ENCODE results near the gene GALNT14.

DNA sequence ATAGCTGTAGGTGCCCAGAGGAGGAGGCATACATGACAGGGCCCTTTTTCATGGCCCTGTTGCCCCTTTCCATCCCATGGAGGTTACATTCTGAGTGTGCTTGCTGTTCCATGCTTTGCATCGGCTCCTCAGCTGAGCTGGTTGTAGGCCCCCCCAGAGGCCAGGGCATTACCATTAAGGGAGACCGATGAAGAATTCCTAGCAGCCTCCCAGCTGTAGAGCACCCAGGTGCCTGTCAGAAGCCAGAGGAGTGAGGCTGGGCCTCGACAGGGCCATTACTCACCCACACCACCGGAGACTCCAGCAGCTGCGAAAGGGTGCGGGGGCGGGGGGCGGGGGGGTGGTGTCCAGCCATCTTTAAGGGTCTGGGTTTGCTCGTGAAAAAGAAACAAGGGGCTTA, 72.2 kb downstream of the GALNT14 start:
- TF ChIP-seq SNAI2 (CRISPR knock-in tag; IDR thresholded peaks at IDR 0.05) (no peak), GLIS3 (CRISPR knock-in tag; IDR thresholded peaks at IDR 0.05) (no peak), ZNF8 (CRISPR knock-in tag; IDR thresholded peaks at IDR 0.05) (no peak), ARNTL (CRISPR knock-in tag; IDR thresholded peaks at IDR 0.05; ENCODE audit: borderline replicate concordance, low read depth) (no peak)
- TF ChIP-seq, protein P1, sequence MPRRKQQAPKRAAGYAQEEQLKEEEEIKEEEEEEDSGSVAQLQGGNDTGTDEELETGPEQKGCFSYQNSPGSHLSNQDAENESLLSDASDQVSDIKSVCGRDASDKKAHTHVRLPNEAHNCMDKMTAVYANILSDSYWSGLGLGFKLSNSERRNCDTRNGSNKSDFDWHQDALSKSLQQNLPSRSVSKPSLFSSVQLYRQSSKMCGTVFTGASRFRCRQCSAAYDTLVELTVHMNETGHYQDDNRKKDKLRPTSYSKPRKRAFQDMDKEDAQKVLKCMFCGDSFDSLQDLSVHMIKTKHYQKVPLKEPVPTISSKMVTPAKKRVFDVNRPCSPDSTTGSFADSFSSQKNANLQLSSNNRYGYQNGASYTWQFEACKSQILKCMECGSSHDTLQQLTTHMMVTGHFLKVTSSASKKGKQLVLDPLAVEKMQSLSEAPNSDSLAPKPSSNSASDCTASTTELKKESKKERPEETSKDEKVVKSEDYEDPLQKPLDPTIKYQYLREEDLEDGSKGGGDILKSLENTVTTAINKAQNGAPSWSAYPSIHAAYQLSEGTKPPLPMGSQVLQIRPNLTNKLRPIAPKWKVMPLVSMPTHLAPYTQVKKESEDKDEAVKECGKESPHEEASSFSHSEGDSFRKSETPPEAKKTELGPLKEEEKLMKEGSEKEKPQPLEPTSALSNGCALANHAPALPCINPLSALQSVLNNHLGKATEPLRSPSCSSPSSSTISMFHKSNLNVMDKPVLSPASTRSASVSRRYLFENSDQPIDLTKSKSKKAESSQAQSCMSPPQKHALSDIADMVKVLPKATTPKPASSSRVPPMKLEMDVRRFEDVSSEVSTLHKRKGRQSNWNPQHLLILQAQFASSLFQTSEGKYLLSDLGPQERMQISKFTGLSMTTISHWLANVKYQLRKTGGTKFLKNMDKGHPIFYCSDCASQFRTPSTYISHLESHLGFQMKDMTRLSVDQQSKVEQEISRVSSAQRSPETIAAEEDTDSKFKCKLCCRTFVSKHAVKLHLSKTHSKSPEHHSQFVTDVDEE (CRISPR knock-in tag; IDR thresholded peaks at IDR 0.05), result no peak
